Stimulated activated CD4-positive, alpha-beta T cell treated with anti-CD3 and anti-CD28 coated beads, Interleukin-12 subunit alpha, Interleukin-12 subunit beta, amount 100 ng/mL, for 4 hours (primary cell): ENCODE data around the gene DENND5B.
"Not testable (repeated sequence)": the region's sequence is repeated elsewhere in the genome, so short reads cannot be mapped to it uniquely, and the experiment has no call there.

Source experiments
- DNase-seq: peaks from one replicate; pipeline ENCODE4 v3.0.0-alpha.2; 2020

DENND5B gene

GRCh38 chr12:31499567-31499966, 91.4 kb downstream of the DENND5B start:
- DNase-seq: no peak

GRCh38 chr12:31498424-31498823, 92.5 kb downstream of the DENND5B start:
- DNase-seq: no peak

GRCh38 chr12:31496257-31496656, 94.7 kb downstream of the DENND5B start:
- no peak for DNase-seq

DNA sequence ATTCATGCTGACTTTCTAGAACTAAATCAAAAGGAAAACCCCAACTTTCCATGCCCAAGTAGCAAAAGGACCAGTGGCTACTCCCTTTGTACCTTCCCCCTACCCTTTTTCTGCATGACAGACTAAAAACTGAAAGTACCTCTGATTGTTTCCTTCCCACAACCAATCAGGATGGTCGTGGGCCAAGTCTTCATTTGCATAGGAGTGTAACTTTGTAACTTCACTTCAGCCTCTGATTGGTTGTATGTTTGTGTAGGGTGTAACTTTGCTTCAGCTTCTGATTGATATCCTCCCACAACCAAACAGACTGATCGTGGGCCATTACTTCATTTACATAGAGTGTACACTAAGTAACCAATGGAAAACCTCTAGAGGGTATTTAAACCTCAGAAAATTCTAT, 96.5 kb downstream of the DENND5B start:
- no peak for DNase-seq

DNA sequence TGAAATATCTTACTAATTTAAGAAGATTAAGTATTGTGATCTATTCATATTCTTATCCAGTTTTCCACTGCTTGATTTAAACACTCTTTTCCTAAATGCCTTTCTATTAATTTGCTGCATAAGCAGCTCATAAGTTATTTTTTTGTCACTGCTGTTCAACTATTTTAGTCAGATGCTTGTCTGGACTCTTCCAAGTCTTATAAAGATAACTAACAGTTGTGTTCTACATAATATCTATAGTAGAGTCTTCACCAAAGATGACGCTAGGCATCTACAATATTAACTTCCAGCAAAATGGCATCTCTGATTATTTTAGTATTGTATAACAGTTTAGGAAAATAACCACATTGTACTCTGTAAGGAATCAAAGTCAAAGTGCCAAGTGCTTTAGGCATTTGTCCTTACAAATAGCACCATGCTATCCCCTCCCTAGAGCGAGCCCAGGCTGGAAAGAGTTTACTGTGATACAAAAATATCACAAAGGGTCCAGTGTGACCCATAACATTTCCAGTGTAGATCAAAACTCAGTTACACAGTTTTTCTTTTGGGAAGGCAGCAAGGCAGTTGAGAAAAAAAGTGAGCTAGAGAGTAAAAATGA, 98.2 kb downstream of the DENND5B start:
- DNase-seq: no peak

- DNase-seq: no peak
Observed at GRCh38 chr12:31491841-31492598, 98.9 kb downstream of the DENND5B start.

- no peak for DNase-seq
Observed at GRCh38 chr12:31491241-31491794, 99.6 kb downstream of the DENND5B start.

DNA sequence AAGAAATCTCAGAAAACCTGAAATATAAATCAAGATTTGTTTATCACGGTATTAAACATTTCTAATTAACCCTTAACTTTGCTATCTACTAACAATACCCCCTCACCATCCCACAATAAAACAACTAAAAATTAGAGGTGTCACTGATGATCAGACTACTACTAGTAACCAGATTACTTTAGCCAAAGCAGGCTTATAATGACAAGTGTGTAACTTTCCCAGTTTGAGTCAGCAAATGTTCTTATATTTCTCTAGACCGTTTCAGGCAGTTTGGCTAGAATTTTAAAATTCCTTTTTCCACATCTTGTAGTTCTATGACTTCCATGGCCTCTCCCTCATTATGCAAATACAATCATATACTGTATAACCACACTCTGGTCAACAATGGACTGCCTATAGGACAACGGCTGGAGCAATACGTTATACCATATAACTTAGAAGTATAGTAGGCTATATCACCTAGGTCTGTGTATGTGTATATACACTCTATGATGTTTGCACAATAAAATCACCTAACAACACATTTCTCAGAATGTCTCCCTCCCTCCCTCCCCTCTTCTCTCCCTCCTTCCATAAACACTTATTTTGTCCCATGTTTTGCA, 102.1 kb downstream of the DENND5B start:
- DNase-seq: no peak

DNA sequence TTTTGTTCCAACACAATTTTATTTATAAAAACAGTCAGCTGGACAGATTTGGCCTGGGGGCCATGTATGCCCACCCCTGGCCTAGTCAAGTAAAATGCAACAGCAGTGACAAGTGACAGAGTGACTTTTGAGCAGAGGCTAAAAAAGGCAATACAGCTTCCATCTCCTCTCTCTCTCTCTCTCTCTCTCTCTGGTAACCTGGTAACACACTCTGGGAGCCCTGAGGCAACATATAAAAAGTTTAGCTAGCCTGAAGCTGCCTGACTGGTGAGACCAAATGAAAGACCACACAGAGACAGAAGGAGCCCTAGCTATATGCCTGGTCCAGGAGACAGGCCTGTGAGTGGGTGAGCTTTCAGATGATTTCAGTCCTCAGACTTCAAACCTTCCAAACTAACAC, 105.4 kb downstream of the DENND5B start:
- no peak for DNase-seq

DNA sequence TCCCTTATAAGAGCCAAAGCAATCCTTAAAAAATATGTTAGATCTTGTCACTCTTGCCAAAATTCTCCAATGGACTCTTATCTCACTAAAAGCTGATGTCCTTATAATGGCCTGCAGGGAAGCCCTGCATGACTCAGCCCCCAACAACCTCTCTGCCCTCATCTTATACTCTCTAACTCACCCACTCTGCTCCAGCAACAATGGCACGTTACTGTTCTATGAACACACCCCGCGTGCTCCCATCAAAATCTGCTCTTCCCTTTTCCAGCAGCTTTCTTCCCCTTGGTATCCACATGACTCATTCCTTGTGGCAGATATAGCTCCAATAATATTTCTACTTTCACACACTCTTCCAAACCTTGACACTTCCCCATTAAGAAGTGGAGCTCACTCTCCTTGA, 108.1 kb downstream of the DENND5B start:
- DNase-seq: no peak

DNA sequence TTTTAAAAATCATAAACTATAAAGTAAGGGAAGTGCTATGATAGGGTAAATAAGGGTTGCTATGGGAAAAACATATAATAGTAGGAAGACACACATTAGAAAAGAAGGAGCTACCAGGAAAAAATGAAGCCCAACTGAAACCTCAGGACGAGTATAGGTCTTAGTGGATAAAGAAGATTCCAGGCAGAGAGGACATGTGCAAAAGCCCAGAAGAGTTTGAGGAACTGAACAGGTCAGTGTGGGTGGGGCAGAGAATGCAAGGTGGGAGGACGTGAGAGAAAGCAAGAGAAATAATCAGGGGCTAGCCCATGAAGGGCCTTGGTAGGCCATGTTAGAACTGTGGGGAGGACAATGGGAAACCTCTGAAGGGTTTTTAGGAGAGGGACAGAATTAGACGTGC, 109.5 kb downstream of the DENND5B start:
- DNase-seq: no peak

DNA sequence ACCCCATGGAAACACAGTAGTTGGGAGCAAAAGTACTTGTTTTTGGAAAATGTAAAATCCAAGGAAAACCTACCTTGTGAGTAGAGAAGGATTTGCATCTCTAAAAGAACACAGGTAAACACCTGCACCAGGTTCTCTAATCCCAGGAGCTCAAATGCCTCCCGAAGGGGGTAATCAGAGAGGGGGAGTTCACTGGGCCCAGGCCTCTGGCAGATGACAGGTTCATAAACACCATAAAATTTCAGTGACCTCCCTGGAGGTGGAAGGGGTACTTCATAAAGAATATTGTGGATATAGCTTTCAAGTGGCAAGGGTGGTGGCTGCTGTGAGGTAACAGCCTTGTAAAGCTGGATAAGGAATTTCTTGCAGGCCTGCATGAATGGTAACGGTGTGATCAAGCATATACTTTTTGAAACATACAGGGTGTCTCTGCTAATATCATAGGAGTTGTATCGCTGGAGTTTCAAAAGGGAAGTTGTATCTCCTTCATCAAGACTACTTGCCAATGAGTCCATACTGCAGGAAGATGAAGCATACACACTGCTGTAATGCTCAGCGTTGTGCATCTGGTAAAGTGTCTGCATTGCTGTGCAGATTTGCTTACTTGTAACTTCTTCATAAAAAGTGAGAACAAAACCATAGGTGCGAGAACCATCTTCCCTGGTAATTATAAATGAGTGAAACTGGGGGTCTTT, 111.3 kb downstream of the DENND5B start:
- DNase-seq: no peak

DNA sequence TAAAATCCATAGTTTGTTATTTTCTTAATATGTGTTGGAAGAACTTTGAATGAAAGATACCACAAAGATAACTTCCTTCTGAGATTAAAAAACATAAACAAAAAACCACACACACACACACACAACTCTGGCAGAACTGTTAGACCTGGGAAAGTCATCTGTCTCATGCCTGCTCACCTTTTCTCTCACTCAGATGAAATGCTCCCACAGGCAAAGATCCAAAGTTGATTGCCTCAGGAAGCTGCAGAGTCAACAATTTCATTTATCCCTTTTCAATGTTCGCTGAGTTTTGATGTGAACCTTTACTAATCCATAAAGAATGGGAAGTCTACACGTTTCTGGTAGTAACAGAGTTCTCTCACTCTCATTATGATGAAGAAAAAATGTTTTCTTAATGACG, 112.0 kb downstream of the DENND5B start:
- DNase-seq: no peak

DNA sequence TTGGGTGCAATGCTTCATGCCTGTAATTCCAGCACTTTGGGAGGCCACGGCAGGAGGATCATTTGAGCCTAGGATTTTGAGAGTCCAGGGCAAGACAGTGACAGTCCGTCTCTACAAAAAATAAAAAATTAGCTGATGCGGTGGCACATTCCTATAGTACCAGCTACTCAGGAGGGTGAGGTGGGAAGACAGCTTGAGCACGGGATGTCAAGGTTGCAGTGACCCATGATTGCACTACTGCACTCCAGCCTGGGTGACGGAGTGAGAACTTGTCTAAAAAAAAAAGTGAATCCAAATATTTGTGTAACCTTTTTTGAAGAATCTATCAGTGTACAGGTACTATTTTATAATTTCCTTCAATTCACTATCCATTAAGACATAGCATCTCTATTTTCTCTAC, 112.5 kb downstream of the DENND5B start:
- DNase-seq: no peak

DNA sequence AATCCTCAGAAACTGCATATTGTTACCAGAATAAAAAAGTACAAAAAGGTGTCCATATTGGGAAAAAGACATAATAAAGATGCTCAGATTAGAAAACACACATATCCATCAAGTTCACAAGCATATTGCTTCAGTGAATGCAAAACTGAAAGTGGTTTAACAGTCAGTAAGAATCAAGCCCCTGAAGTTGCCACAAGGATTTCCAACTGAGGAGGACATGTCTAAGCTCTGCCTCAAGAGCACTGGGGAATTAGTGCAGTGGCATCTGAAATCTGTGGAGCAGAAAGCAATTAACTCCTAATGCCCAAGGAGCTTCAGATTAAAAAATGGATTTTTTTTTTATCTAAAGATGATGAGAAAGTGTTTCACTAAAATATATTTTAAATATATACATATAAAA, 113.2 kb downstream of the DENND5B start:
- DNase-seq: no peak

- DNase-seq: no peak
Observed at GRCh38 chr12:31476437-31476836, 114.5 kb downstream of the DENND5B start.

DNA sequence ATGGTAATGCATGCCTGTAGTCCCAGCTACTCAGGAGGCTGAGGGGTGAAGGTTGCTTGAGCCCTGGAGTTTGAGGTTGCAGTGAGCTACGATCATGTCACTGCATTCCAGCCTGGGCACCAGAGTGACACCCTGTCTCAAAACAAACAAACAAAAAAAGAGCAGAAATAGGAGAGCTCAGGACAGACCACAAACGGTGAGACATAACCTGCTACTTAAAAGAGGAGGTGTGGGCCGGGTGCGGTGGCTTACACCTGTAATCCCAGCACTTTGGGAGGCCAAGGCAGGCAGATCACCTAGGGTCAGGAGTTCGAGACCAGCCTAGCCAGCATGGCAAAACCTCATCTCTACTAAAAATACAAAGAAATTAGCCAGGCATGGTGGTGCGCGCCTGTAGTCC, 115.3 kb downstream of the DENND5B start:
- DNase-seq: not testable (repeated sequence)

GRCh38 chr12:31474751-31475150, 116.2 kb downstream of the DENND5B start:
- no peak for DNase-seq

DNA sequence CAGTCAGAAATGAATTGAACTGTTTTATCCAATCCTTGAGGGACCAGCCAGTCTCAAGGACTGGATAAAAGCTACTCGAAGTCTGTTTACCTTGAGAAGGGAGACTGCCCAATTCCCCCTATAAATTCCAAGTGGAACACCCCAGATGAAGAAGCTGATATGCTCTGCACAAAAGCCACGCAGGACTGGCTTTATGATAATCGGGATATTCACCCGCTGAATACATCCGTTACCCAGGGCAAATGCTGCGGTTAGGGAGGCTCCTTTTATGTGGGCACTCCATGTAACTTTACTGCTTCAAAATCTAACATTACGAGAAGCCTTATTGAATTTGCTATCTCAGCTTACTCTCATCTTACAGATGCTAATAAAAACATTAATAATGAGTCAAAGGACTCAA, 119.1 kb downstream of the DENND5B start:
- DNase-seq: no peak

- DNase-seq: no peak
Observed at GRCh38 chr12:31471051-31471450, 119.9 kb downstream of the DENND5B start.

DNA sequence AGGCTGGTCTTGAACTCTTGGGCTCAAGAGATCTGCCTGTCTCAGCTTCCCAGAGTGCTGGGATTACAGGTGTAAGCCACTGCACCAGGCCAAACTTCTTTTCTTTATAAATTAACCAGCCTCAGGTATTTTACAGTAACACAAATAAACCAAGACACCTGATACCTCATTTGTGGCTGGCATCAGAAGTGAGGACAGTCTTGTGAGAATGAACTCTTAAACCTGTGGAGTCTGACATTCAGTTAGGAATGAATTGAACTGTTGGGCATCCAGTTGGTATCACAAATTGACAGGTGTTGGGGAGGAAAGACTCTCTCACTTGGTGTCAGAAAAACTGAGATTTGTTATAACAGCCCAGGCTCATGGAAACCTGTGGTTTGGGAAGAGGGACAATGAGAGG, 120.5 kb downstream of the DENND5B start:
- DNase-seq: no peak

- DNase-seq: no peak
Observed at GRCh38 chr12:31466768-31467167, 124.2 kb downstream of the DENND5B start.

DNA sequence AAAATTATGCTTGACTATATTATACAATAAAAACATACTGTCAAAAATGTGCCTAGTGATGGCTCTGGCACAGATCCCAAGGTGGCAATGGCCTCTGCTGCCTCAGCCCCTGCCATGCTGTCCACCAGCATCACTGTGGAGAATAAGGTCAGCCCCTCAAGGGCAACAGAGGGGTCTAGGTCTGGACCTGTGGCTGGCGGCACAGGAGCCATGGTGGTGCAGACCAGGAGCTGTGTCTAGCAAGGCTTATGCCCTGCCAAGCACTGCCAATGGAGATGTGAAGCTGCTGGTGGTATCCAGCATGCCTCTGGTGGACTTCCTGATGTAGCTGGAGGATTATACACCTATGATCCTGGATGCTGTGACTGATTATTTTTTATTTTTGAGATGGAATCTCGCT, 125.9 kb downstream of the DENND5B start:
- DNase-seq: no peak

- DNase-seq: no peak
Observed at GRCh38 chr12:31460024-31460423, 130.9 kb downstream of the DENND5B start.
